Dermis blood vessel endothelial cell (primary cell): ENCODE measurements around the gene ACTL10. TPM values are rescaled to one million over a fixed set of nuclear protein-coding genes. Genes with fewer than 3 reads are reported as not detected.
A peak's percentile ranks its signal among the peaks of the same experiment; 100 is the strongest.

ENCODE experiments used
- DNase-seq: peaks from one replicate; pipeline ENCODE4 v3.0.0; 2010
- total RNA-seq: library from RNA; depleted of rRNA; stranded (reverse); fragments of >200 nt; gene quantifications from 2 replicates; pipeline ENCODE4 v1.2.3, GENCODE V29; 2014

ACTL10 gene
- total RNA-seq, 1 donor from 2014 or later, result 2.2 TPM

DNA sequence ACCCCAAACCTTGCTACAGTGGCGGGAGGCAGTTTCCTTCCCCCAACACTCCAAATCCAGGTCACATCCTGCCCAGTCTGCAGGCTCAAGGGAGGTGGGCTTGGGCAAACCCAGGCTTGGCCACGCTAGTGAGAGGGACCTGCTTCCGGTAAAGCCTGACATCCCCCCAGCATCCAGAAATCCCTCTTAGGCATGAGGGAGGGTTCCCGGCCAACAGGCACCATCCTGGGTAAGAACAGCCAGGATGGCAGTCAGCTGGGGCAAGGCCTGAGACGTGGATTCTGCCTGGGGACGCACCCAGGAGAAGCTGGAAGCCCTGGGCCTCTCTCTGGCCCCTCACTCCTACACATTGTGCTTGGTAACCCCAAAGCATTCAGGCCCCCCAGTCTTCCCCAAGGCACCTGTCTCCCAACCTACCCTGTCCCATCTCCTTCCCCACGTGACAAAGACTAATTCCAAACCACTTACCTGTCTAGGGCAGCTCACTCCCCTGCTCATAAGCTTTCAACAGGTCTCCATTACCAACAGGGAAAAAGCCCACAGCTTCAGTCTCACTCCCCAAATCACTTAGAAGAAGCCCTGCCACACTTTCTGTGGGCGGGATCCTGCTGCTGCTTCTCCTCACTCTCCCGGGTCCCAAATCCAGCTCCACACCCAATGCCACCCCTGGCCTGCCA is 2.5 kb upstream of the ACTL10 start:
- DNase-seq, result no peak

DNA sequence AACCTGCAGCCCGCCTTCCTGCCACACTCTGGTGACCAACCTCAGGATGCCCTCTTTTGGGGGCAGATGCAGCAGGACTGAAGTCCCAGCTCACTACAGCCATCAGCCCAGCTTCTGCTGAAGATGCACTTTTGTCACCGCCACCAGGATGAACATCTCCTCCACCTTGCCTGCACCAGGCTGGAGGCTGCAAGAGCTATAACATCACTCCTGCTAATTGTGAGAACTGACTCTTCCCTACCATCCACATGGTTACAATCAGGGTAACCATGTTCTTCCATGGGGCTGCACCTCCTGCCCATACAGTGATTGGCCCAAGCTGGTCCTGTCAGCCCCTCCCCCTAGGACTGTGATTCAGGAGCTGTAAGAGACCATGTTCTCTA is 2.0 kb upstream of the ACTL10 start:
- no peak for DNase-seq

DNA sequence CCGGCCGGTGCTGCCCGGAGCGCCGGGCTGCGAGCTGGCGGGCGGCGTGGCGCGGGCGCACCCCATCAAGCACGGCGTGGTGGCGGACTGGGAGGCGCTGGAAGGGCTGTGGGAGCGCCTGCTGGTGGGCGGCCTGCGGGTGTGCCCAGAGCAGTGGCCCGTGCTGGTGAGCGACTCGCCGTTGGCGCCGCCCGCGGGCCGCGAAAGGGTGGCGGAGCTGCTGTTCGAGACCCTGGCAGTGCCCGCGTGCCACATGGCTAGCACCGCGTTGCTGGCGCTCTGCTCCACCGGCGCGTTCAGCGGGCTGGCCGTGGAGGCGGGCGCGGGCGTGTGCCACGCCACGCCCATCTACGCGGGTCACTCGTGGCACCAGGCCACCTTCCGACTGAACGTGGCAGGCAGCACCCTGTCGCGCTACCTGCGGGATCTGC is 517 bp downstream of the ACTL10 start:
- peak; percentile 48 for DNase-seq

DNA sequence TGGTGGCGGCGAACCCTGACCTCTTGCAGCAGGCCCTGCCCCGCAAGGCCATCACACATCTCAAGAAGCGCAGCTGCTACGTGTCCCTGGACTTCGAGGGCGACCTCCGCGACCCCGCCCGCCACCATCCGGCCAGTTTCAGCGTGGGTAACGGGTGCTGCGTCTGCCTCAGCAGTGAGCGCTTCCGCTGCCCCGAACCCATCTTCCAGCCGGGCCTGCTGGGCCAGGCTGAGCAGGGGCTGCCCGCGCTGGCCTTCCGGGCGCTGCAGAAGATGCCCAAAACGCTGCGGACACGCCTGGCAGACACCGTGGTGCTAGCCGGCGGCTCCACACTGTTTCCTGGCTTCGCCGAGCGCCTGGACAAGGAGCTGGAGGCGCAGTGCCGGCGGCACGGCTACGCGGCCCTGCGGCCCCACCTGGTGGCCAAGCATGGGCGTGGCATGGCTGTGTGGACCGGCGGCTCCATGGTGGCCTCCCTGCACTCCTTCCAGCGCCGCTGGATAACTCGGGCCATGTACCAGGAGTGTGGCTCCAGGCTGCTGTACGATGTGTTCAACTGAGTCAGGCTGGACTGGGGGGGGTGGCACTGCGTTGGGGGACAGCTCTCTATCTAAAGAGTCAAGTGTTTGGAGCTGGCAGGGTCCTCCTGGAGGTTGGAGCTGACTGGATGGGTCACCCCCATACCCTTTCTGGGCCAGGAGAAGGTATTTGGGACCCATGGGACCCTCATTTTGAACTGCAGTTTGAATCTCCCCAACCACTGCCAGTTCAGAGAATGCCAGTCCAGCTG is 1.1 kb downstream of the ACTL10 start:
- DNase-seq, result peak; percentile 88

DNA sequence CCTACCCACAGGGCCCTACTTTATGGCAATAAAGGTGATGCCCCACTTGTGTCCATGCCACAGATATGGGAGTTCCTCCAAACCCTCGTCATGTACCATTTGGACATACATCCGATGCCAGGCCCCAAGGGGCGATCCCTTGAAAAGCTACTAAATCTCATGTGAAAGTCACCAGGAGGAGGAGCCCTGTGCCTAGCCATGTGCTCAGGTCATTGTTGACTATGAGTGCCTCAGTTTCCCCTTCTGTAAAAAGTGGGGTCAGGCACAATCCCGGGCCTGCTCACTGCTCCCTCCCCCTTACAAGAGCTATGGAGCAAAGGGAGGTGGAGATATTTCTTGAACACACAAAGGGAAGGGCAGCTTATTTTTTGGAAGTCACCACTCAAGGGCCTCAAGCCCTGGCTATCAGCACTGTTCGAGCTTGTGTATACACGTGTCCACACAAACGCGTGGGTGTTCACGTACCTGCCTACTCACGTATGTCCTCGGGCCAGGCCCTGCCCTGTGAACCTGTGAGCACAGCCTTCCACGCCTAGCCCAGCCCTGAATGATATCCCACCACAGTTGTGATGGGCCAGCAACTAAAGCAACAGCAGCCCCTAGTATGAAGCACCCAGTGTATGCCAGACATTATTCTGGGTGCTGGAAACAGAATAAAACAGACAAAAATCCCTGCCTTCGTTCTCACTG is 1.9 kb downstream of the ACTL10 start:
- no peak for DNase-seq

DNA sequence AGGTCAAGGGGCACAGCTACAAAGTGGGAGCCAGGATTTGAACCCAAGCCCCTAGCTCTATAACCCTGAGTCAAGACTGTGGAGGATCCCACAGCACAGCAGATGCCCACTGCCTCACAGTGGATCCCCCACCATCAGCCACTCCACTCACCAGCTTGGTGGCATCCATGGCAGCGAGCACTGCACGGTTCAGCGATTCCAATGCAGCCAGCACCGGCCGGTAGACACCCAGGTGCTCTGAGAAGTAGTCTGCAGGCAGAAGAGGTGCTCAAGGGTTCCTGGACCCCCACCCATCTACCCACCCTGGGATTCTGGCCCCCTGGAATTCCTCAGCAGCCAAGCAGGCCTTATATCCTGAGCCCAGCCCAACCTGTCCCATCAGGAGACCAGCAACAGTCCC is 2.5 kb downstream of the ACTL10 start:
- no peak for DNase-seq

DNA sequence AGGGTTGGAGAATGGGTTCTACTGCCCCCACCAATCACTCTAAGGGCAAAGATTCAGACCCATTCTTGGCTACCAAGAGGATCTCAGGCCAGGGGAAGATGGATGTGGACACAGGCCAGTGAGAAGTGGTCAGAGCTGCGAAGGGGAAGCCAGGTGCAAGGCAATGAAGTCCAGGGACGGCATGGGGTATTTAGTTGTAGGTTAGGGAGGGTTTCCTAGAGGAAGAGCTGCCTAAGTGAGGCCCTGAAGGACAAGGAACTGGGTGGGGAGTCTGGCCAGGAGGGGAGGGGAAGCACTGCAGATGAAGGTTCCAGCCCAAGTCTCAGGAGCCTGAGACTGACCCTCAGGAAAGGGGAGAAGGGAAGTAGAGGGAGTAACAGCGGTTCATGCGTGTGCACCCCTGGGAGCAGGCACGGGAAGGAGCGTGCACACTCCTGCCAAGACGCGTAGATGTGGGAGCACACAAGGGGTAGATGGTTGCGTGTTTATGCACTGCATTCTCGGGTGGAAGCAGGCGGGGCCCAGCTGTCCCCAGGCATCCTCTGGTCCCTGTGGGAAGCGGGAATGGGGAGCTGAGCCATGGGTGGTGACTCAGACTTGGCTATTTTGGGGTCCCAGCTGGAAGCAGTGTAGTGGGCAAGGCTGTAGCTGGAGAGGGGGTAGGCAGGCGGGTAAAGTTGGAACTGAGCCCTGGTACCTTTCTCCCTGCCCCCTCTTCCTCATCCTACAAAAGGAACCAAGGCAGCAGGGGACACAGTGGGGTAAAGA is 3.3 kb downstream of the ACTL10 start:
- DNase-seq, result no peak

DNA sequence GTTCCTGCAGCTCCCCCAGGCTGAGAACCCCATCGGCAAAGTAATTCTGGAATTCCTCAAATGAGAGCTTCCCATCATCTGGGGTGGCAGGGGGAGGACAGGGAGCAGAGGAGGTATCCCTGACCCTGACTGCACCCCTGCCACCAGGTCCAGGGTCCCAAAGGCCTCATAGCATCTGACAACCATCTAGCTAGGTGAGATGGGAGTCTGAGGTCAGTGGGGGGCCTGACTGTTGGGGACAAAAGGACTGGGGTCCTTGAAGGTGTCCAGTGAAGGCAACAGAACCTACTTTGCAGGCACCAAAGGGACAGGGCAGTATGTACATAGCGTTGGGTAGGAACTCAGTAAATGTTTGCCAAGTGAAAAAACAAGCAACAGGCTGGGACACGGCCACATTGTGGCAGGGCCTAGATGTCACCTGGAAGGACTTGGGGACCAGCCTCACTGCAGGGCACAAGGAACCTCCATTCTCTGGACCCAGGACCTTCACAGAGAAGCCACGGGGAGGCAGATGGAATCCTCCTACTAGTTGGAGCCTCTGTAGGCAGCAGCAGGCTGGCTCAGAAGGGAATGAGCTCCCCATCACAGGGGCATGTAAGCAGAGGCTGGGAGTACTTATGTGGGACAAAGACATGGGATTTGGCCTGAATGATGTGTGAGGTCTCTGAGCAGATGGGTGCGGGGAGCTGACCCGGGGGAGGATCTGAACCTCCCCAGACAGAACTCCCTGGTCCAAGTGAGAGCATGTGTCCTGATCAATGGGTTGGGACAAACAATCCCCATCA is 4.2 kb downstream of the ACTL10 start:
- no peak for DNase-seq

DNA sequence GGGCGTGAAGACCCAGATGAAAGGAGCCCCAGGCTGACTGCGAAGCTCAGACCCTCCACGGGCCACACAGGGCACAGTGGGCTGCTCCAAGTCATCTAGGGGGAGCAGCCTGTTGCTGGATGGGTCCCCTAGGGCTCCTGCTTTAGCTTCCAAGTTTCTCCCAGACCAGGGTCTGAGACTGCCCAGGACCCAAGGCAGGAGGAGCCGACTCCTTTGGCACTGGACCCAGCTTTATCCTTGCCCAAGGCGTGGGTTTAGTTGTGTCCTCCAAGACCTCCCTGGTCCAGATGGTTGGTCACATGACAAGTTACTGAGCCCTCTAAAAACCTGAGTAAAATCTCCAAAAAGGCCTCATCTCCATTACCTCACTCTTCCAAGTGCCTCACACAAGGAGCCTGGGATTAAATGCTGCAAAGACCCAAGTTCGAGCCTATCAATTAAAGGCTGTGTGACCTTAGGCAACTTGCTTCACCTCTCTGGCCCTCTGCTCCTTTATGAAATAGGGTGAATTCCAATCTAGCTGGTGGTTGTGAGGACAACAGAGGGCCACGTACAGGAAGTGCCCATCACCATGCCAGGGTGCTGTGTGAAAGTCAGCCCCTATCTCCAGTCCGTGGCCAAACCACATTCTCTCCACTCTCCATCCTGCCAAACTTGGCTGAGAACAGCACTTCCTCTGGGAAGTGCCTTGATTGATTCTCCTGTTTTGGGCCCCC is 5.0 kb downstream of the ACTL10 start:
- DNase-seq, result no peak

DNA sequence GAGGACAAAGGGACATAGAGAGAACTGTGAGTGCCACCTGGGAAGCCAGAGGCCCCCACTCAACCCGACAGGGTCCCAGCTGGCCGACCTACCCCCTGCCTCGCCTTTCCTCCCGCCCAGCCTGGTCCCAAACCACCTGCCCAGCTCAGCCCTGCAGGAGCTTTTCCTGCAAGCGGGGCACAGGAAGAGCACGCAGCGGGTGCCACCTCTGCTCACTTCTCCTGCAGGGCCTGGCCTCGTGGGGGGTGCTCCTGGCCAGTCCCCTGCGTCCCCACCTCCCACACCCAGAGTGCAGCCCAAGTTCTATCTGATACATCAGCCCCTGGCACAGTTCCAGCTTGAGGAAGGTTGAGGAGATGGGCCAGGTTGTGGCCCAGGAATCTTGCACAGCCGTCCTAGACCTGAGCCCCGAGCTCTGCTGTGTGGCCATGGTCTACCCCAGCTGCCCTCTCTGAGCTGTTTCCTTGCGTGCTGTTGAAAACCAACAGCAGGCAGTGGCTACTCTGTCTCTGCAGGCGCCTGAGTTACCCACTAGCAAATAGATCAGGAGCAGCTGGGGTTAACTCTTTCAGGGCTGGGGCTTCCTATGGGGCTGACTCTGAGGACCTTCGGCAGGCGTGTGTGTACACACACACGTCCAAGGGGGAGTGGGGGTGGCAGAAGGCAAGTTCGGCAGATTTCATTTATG is 5.8 kb downstream of the ACTL10 start:
- DNase-seq, result no peak

DNA sequence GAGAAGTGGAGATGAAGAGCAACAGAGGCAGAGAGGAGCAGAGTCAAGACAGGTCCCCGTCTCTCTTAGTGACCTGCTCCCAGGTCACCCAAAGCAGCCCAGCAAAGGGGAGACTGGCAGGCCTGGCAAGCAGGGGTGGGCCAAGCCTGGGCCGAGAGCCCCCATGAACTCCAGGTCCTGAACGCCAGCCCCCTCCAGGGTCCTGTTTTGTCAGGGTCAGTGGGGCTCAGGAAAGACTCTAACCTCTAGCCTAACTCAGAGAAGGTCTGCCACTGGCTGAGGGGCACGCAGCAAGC is 6.3 kb downstream of the ACTL10 start:
- no peak for DNase-seq

DNA sequence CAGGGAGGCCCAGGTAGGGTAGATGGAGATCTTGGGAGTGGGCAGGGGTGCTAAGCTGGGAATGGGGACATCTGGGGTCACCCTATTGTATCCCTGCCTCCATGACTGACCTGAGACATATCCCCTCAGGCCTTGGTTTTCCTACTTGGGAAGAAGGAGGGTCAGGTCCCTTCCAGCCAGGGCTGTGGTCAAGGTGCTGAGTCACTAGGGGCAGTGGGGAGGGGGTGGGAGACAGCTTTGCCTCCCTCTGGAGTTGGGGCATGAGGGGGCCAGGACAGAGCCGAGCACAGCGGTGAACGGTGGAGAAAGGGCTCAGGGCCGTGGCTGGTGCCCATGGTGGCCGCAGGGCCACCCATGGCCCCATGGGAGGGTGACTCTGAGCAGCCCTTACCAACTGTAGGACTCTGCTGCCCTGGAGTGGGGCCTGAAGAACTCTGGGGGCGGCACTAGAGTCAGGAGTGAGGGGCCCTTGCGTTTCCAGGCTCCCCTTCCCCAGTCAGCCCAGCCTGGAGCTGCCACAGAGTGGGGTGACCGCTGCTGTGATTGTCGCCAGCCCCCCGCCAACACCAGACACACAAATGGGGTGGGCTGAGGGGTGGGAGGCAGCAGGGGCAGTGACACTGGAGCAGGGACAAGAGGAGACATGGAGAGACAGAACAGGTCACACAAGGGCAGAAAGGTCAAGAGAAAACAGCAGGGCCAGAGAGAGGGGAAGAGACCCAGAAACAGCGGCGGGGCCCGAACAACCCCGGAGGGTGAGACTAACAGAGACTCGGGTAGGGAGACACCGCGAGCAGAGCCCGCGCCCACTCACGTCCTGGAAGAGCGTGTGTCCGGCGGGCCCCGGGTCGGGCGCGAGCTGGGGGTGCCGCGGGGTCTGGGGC is 6.9 kb downstream of the ACTL10 start:
- no peak for DNase-seq

DNA sequence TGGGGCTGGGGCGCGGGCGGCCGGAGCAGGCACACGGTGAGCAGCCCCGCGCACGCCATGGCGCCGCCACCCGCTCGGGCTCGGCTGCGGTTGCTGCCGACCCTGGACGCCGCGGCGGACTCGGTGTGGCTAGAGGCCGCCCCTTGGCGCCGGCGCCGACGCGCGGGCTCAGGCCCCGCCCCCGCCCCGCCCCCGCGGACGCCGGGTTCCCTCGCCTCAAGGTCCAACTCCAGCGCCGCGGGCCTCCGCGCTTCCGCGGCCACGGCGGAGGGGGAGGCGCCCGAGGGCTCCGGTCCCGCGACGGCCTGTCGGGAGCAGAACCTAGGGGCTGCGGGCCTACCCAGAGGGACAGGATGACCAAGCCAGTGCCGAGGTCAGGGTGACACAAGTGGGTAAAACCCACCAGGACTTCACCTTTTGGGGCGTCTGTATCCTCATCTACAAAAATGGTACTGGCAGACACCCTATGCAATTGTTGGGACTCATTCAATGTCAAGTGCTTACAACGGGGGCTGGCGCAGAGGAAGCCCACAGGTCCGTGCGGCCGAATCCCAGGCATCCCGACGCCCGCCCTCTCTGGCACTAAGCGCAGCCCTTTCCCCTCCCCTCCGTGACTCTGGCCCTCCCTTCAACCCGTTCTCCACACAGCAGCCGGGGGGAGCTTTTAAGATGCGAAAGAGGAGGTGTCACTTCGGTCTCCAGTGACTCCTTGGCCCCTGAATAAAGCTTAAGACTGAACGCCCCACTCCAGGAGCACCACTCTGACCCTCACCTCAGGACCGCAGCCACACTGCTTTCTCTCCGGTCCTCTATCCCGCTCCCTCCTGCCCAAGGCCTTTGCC is 7.8 kb downstream of the ACTL10 start, which contains the start of gene NECAB3:
Gene NECAB3, minus strand, starts transcription at position 135 of the 842 bp plus-strand sequence. Its CDS starts 76 bp downstream, at position 59.
- DNase-seq, result peak; percentile 80

DNA sequence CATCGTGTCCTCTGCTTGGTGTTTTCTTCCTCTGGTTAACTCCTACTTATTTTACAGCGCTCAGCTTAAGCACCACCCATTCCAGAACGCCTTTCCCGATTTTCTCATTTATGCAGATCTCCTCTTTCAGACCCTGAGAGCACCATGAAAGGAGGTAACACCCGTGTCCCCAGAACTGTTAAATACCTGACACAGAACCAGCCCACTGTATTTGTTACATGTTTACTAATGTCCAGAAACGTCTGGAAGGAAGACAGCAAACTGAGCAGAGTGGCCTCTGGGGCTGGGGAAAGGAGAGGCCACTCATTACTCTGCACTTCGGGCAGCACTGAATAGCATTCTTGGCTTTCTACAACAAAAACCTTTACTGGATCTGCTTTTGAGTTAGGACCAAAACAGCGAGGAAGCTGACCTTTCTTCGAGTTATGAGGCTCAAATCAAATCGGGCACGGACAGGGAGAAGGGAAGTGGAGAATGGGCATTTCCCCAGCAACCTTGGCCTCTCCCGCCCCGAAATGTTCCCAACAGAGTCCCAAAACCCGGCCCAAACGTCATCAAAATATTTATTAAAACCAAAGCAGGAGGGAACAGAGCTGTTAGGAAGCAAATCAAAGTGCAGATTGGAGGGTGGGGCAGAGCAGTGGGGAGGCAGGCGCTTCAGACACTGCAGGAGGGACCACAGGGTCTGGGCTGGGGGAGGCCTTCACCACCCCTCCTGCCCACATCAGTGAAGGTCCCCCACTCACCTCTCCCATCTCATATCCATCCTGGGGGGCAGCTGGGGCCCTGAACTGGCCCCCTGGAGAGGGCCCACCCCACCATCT is 8.6 kb downstream of the ACTL10 start:
- DNase-seq, result no peak

DNA sequence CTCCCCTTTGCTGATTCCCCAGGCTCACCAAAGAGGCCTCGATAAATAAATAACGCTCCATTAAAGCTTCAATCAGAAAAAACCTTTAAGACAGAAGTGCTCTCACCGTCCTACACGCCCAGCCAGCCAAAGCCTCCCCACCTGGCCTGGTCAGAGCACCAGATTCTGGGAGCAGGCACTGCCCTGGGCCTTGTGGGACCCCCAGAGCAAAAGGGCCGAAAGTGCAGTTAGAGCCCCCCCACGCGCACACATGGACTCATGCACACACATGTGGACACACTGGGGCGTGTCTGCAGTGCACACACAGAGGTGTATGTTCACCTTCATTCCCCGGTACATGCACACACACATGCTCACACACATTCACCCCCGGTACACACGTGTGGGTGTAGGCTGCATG is 9.4 kb downstream of the ACTL10 start:
- DNase-seq, result no peak

DNA sequence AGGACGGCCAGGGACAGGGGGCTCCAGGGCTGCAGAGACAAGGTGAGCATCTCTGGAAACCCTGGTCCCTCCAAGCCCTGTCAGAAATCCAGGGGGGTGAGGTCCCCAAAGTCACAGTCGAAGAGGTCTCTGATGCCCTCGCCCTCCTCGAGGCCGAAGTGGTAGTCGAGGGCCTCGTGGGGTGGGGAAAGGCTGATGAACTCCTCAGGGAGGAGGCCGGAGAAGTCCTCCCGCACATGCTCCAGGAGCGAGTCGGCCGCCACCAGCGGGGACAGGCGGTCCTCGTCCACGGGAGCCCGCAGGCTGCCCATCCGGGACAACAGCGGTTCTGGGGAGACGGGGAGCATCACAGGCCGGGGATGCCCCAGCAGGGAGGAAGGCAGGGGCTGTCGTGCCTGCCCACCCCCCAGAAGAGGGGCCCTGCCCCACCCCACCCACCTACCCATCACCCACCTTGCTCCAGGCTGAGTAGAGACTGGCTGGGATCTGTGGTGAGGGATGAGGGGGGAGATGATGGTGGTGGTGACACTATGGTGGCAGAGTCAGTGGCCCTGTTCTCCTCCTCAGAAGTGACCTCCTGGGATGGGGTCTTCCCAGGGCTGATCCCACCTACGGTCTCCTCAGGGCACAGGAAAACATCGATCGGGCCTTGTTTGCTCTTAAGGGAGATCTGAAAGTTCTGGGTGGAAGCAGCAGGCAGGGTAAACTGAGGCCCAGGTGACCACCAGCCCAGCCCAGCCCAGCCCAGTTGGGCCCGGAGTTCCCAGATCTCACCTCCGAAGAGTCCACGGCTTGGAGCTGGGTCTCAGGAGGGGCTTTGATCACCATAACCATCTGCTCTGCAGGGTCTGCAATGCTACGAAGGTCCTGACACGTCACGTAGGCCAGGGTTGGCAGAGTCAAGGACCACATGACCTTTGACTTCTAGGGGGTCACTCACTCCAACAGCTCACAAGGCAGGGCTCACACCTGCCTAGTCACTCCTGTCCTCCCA is 10.2 kb downstream of the ACTL10 start:
- DNase-seq, result no peak
